ENCODE results near the gene PIK3CB.
"Not testable (repeated sequence)": the region's sequence is repeated elsewhere in the genome, so short reads cannot be mapped to it uniquely, and the experiment has no call there.

The PIK3CB gene

GRCh38 chr3:138850151-138850550 is 15.4 kb upstream of the PIK3CB start:
- Histone ChIP-seq H3K9ac (ENCODE audit: low read length) (no peak overlapping the region), H3K4me3 (ENCODE audit: insufficient read depth, low read length, poor library complexity, severe bottlenecking) (no peak overlapping the region), H3K27ac (ENCODE audit: low read depth, low read length) (no peak overlapping the region), H3K9me2 (replicated peaks; ENCODE audit: insufficient read depth, low read length) (no peaks in the 10 kb centered on the region), H3K36me3 (ENCODE audit: low read length) (no peaks in the 10 kb centered on the region), H3K9me3 (ENCODE audit: insufficient read depth, low read length) (no peaks in the 10 kb centered on the region), H3K27me3 (ENCODE audit: low read length) (no peaks in the 10 kb centered on the region), H3K79me2 (ENCODE audit: insufficient read depth, low read length) (no peaks in the 10 kb centered on the region), H2AFZ (ENCODE audit: low read depth, low read length, severe bottlenecking) (no peak overlapping the region), H3K4me2 (ENCODE audit: low read depth, low read length, poor library complexity, severe bottlenecking) (no peak overlapping the region), H3F3A (ENCODE audit: insufficient read depth) (no peaks in the 10 kb centered on the region), H4K20me1 (ENCODE audit: low read depth, low read length) (no peaks in the 10 kb centered on the region)
- no peak for TF ChIP-seq EZH2phosphoT487 (conservative IDR thresholded peaks at IDR 0.05; ENCODE audit: low read length)
- TF ChIP-seq CTCF (IDR thresholded peaks at IDR 0.05; ENCODE audit: insufficient read depth, low read length, poor library complexity, severe bottlenecking) = no peak

- no peaks in the 10 kb centered on the region for H4K20me1 ChIP-seq (ENCODE audit: low read depth, low read length)
- no peak overlapping the region for H3K4me2 ChIP-seq (ENCODE audit: low read depth, low read length, poor library complexity, severe bottlenecking)
- H3K36me3 ChIP-seq (ENCODE audit: low read length) = no peaks in the 10 kb centered on the region
- H3K4me3 ChIP-seq (ENCODE audit: insufficient read depth, low read length, poor library complexity, severe bottlenecking) = no peak overlapping the region
- TF ChIP-seq CTCF (IDR thresholded peaks at IDR 0.05; ENCODE audit: insufficient read depth, low read length, poor library complexity, severe bottlenecking) = no peak
- no peak for TF ChIP-seq EZH2phosphoT487 (conservative IDR thresholded peaks at IDR 0.05; ENCODE audit: low read length)
- no peak overlapping the region for H3K27ac ChIP-seq (ENCODE audit: low read depth, low read length)
- H3K79me2 ChIP-seq (ENCODE audit: insufficient read depth, low read length) = no peaks in the 10 kb centered on the region
- H3F3A ChIP-seq (ENCODE audit: insufficient read depth) = no peaks in the 10 kb centered on the region
- no peaks in the 10 kb centered on the region for H3K9me2 ChIP-seq (replicated peaks; ENCODE audit: insufficient read depth, low read length)
- H3K9me3 ChIP-seq (ENCODE audit: insufficient read depth, low read length) = no peaks in the 10 kb centered on the region
- no peak overlapping the region for H2AFZ ChIP-seq (ENCODE audit: low read depth, low read length, severe bottlenecking)
- H3K27me3 ChIP-seq (ENCODE audit: low read length) = no peaks in the 10 kb centered on the region
- H3K9ac ChIP-seq (ENCODE audit: low read length) = no peak overlapping the region
Measured at GRCh38 chr3:138849222-138849940, 14.7 kb upstream of the PIK3CB start.

- no peak for TF ChIP-seq EZH2phosphoT487 (conservative IDR thresholded peaks at IDR 0.05; ENCODE audit: low read length)
- TF ChIP-seq CTCF (IDR thresholded peaks at IDR 0.05; ENCODE audit: insufficient read depth, low read length, poor library complexity, severe bottlenecking) = no peak
Measured at GRCh38 chr3:138848696-138849095, 14.0 kb upstream of the PIK3CB start.

GRCh38 chr3:138846824-138847223 is 12.1 kb upstream of the PIK3CB start:
- not testable (repeated sequence) for H3K27ac ChIP-seq (ENCODE audit: low read depth, low read length); H3K9me3 ChIP-seq (ENCODE audit: insufficient read depth, low read length); H4K20me1 ChIP-seq (ENCODE audit: low read depth, low read length); H3K79me2 ChIP-seq (ENCODE audit: insufficient read depth, low read length); H3F3A ChIP-seq (ENCODE audit: insufficient read depth); H2AFZ ChIP-seq (ENCODE audit: low read depth, low read length, severe bottlenecking); H3K27me3 ChIP-seq (ENCODE audit: low read length); H3K9ac ChIP-seq (ENCODE audit: low read length); H3K36me3 ChIP-seq (ENCODE audit: low read length); H3K4me2 ChIP-seq (ENCODE audit: low read depth, low read length, poor library complexity, severe bottlenecking); H3K4me3 ChIP-seq (ENCODE audit: insufficient read depth, low read length, poor library complexity, severe bottlenecking); H3K9me2 ChIP-seq (replicated peaks; ENCODE audit: insufficient read depth, low read length)

More at GRCh38 chr3:138848696-138849095, 14.0 kb upstream of the PIK3CB start:
- Histone ChIP-seq H4K20me1 (ENCODE audit: low read depth, low read length) (no peaks in the 10 kb centered on the region), H3K79me2 (ENCODE audit: insufficient read depth, low read length) (no peaks in the 10 kb centered on the region), H3K36me3 (ENCODE audit: low read length) (no peaks in the 10 kb centered on the region), H3K27ac (ENCODE audit: low read depth, low read length) (no peak overlapping the region), H2AFZ (ENCODE audit: low read depth, low read length, severe bottlenecking) (no peak overlapping the region), H3F3A (ENCODE audit: insufficient read depth) (no peaks in the 10 kb centered on the region), H3K9ac (ENCODE audit: low read length) (no peak overlapping the region), H3K9me2 (replicated peaks; ENCODE audit: insufficient read depth, low read length) (no peaks in the 10 kb centered on the region), H3K9me3 (ENCODE audit: insufficient read depth, low read length) (no peaks in the 10 kb centered on the region), H3K27me3 (ENCODE audit: low read length) (no peaks in the 10 kb centered on the region), H3K4me2 (ENCODE audit: low read depth, low read length, poor library complexity, severe bottlenecking) (no peak overlapping the region), H3K4me3 (ENCODE audit: insufficient read depth, low read length, poor library complexity, severe bottlenecking) (no peak overlapping the region)
